ENCODE results near the gene SLC22A15.

GRCh38 chr1:115982400-115982799 lies 6.1 kb downstream of the SLC22A15 start:
- TF ChIP-seq CTCF (IDR thresholded peaks at IDR 0.05) = no peak
- TF ChIP-seq POLR2AphosphoS5 (IDR thresholded peaks at IDR 0.05; ENCODE audit: insufficient read depth in 1 of 2, low read depth in 1 of 2) = no peak
